Thyroid gland (tissue), 4 donors: ENCODE measurements around the gene OR51D1. TPM values are rescaled to one million over a fixed set of nuclear protein-coding genes. Genes with fewer than 3 reads are reported as not detected.

ENCODE experiments used
- DNase-seq, 2 donors: peaks; one replicate each; pipeline ENCODE4 v3.0.0-alpha.2; 2019
- H3K27ac ChIP-seq, 3 donors: fragments of 200-600 bp; sonication (generic); 1 replicate in 2 of 3; 2 replicates in 1 of 3; pipeline ENCODE4 v1.5.1; 2016 to 2019; ENCODE audit warnings: mild to moderate bottlenecking in 1 of 3, moderate library complexity in 1 of 3
- H3K27me3 ChIP-seq: fragments of 200-600 bp; sonication (generic); one replicate; pipeline ENCODE4 v1.5.1; 2019
- H3K36me3 ChIP-seq, 2 donors: fragments of 200-600 bp; sonication (generic); one replicate each; pipeline ENCODE4 v1.5.1; 2016 to 2019
- H3K4me1 ChIP-seq, 2 donors: fragments of 200-600 bp; sonication (generic); one replicate each; pipeline ENCODE4 v1.5.1; 2017 to 2019
- H3K4me3 ChIP-seq, 3 donors: fragments of 200-600 bp; sonication (generic); replicated peaks in 1 of 3; 1 replicate in 2 of 3; 2 replicates in 1 of 3; pipeline ENCODE4 v1.5.1; 2016; ENCODE audit warnings: mild to moderate bottlenecking in 1 of 3
- H3K9me3 ChIP-seq: fragments of 200-600 bp; sonication (generic); one replicate; pipeline ENCODE4 v1.5.1; 2017
- POLR2A ChIP-seq, 2 donors: fragments of 450-650 bp; IDR thresholded peaks; one replicate each; pipeline ENCODE4 v1.6.1; 2017; ENCODE audit warnings: antibody characterized with exemption in 2 of 2, mild to moderate bottlenecking in 2 of 2, moderate library complexity in 1 of 2
- WGBS, 2 donors: methylation state at CpG; one replicate each; pipeline ENCODE4 v1.1.5; 2017; 5-methylcytosine and 5-hydroxymethylcytosine counted together
- intact Hi-C: fragments of 100-400 bp; cut with DNase I; formaldehyde crosslinking; loops from one replicate; pipeline ENCODE4 v1.15.1; 2023
- total RNA-seq, 4 donors: library from RNA; depleted of rRNA; stranded (reverse); fragments of >200 nt; gene quantifications; one replicate each; pipeline ENCODE4 v1.2.3, GENCODE V29; 2016
- TF ChIP-seq, protein P1 (sequence below), 6 experiments: fragments of 200-600 bp in 3 of 6; fragments of 450-650 bp in 3 of 6; sonication (generic) in 3 of 6; IDR thresholded peaks; one replicate each; pipeline ENCODE4 v1.5.1; 2016 to 2019; ENCODE audit warnings: antibody characterized with exemption in 6 of 6, mild to moderate bottlenecking in 2 of 6, inconsistent platforms in 1 of 6, moderate library complexity in 1 of 6

Gene OR51D1
- total RNA-seq, 4 donors from 2014 or later = not detected

DNA sequence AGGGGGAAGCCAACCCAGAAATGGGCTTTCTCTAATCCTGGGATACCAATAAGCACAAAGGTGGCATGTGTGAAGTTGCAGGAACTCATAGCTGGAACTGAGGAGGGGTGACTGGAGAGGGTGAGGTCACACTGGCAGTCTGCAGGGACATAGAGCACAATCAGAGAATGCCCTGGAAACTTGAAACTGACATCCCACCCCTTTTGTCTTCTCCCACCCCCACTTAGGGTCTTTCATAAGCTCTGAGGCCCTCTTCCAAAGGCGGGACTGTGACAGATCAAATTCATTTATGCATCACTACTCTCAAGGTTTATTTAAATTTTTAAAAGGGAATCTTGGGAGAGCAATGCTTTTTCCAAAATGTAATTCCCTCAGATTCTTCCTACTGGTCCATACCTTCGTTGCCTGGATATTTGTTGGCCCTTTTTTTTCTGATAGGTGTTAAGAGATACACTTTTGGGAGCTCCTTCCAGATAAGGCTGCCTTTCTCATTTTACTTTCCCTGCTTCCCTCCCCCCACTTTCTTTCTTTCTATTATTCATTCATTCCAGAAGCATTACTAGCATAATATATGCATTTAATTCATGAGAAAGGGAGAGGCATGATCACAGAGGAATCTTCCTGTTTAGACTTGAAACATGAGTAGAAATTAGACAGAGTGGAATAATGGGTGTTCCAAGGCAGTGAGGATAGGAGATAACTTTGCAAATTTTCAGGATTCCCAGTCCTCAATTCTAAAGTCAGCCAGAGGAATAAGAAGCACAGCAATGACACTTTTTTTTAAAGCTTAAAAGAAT lies 45.5 kb downstream of the OR51D1 start:
- DNase-seq = no peak
- Histone ChIP-seq H3K4me3 (no peak overlapping the region), H3K4me1 (no peaks in the 10 kb centered on the region), H3K9me3 (no peaks in the 10 kb centered on the region), H3K27me3 (no peaks in the 10 kb centered on the region), H3K27ac (no peak overlapping the region), H3K36me3 (no peaks in the 10 kb centered on the region)
- TF ChIP-seq, protein P1, sequence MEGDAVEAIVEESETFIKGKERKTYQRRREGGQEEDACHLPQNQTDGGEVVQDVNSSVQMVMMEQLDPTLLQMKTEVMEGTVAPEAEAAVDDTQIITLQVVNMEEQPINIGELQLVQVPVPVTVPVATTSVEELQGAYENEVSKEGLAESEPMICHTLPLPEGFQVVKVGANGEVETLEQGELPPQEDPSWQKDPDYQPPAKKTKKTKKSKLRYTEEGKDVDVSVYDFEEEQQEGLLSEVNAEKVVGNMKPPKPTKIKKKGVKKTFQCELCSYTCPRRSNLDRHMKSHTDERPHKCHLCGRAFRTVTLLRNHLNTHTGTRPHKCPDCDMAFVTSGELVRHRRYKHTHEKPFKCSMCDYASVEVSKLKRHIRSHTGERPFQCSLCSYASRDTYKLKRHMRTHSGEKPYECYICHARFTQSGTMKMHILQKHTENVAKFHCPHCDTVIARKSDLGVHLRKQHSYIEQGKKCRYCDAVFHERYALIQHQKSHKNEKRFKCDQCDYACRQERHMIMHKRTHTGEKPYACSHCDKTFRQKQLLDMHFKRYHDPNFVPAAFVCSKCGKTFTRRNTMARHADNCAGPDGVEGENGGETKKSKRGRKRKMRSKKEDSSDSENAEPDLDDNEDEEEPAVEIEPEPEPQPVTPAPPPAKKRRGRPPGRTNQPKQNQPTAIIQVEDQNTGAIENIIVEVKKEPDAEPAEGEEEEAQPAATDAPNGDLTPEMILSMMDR (IDR thresholded peaks at IDR 0.05) = no peak
- no peak for TF ChIP-seq POLR2A (IDR thresholded peaks at IDR 0.05)
- 59 to 75% methylated on average over 2 of the region's 2 CpGs for WGBS, 2 donors
- intact Hi-C loops = no loop called here

- 76 to 88% methylated on average over 3 of the region's 3 CpGs for WGBS, 2 donors
- Histone ChIP-seq H3K27ac (no peak overlapping the region), H3K9me3 (no peaks in the 10 kb centered on the region), H3K4me1 (no peaks in the 10 kb centered on the region), H3K36me3 (no peaks in the 10 kb centered on the region), H3K27me3 (no peaks in the 10 kb centered on the region), H3K4me3 (no peak overlapping the region)
- intact Hi-C loops = no loop called here
- no peak for DNase-seq
- no peak for TF ChIP-seq POLR2A (IDR thresholded peaks at IDR 0.05)
- TF ChIP-seq, protein P1 (IDR thresholded peaks at IDR 0.05) = no peak
Measured at GRCh38 chr11:4684631-4685285, 47.5 kb downstream of the OR51D1 start.

Other genes starting within 250 kb of the OR51D1 start
- 10 to 100 TPM; 12.7 to 15.7 (median 13.0) TPM for gene TRIM21, start 243.8 kb upstream of the OR51D1 start, total RNA-seq
- not detected for gene OR52K2, start 188.2 kb upstream of the OR51D1 start, total RNA-seq
- gene OR52K1, start 154.8 kb upstream of the OR51D1 start, total RNA-seq = not detected
- not detected for gene OR52M1, start 92.3 kb upstream of the OR51D1 start, total RNA-seq
- not detected for gene OR52I2, start 55.7 kb upstream of the OR51D1 start, total RNA-seq
- not detected for gene OR52I1, start 43.4 kb upstream of the OR51D1 start, total RNA-seq
- gene TRIM68, start 29.2 kb upstream of the OR51D1 start, total RNA-seq = 10 to 100 TPM; 26.4 to 40.2 (median 36.2) TPM
- under 1 TPM in 3 of 4 donors, not detected in 1; 0.21 to 0.54 (median 0.22) TPM for gene OR51E1, start 6.5 kb downstream of the OR51D1 start, total RNA-seq
- not detected for gene OR51E2, start 60.4 kb downstream of the OR51D1 start, total RNA-seq
- not detected for gene MMP26, start 67.3 kb downstream of the OR51D1 start, total RNA-seq
- gene OR51F1, start 132.5 kb downstream of the OR51D1 start, total RNA-seq = not detected
- not detected for gene OR52R1, start 166.9 kb downstream of the OR51D1 start, total RNA-seq
- not detected for gene OR51F2, start 183.8 kb downstream of the OR51D1 start, total RNA-seq
- gene OR51S1, start 211.7 kb downstream of the OR51D1 start, total RNA-seq = under 1 TPM in 1 of 4 donors, not detected in 3; 0.27 TPM
- gene OR51T1, start 244.4 kb downstream of the OR51D1 start, total RNA-seq = not detected